GM12801 (cell line): ENCODE data around the gene SEC11A.

Experiments used
- CTCF ChIP-seq: IDR thresholded peaks from one replicate; pipeline ENCODE4 v1.5.1; 2011; ENCODE audit warnings: control low read depth; ENCODE audit not compliant: insufficient read length; ENCODE audit errors: extremely low read depth

SEC11A gene

GRCh38 chr15:84716036-84716732 lies at the start of gene SEC11A:
Gene SEC11A, minus strand, starts transcription at chr15:84716139. Its CDS starts 64 bp downstream, at chr15:84716075.
- TF ChIP-seq CTCF, result no peak

DNA sequence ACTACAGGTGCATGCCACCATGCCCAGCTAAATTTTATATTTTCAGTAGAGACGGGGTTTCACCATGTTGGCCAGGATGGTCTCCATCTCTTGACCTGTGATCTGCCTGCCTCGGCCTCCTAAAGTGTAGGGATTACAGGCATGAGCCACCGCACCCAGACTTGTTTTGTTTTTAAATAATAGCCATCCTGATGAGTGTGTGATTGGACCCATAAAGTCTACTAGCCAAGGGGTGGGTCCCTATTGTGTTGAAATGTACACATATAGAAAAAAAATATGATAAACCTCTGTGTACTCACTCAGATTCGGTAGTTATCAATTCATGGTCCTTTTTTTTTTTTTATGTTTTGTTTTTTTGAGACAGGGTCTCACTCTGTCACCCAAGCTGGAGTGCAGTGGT lies 49.7 kb upstream of the SEC11A start:
- no peak for TF ChIP-seq CTCF

DNA sequence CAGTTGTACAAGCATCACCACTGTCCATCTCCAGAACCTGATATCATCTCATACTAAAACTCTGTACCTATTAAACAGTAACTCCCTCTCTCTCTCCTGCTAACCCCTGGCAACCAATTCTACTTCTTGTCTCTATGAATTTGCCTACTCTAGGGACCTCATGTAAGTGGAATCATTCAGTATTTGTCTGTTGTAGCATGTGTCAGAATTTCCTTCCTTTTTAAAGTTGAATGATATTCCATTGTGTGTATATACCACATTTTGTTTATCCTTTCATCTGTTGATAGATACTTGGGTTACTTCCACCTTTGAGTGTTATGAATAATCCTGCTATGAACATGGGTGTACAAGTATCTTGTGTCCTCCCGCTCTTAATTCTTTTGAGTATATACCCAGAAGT lies 49.0 kb upstream of the SEC11A start:
- no peak for TF ChIP-seq CTCF

DNA sequence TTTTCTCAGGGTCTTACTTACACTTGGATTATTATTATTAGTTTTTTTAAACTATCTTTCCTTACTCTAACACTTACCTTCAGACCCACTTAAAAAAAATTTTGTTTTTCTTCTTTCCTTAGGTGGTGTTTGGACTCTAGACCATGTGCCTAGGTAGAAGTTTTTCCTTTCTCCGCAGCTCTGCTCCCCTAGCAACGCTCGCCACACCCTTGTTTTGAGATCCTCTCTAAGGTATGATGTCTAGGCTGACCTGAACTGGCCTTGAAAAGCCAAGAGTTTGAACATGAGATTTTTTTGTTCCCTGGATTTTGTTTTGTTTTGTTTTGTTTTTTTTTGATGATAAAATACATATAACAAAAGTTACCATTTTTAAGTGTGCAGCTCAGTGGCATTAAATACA lies 48.6 kb upstream of the SEC11A start:
- no peak for TF ChIP-seq CTCF

- no peak for TF ChIP-seq CTCF
Observed at GRCh38 chr15:84762840-84763572, 47.1 kb upstream of the SEC11A start.

GRCh38 chr15:84761607-84762131 lies 45.7 kb upstream of the SEC11A start:
- no peak for TF ChIP-seq CTCF

DNA sequence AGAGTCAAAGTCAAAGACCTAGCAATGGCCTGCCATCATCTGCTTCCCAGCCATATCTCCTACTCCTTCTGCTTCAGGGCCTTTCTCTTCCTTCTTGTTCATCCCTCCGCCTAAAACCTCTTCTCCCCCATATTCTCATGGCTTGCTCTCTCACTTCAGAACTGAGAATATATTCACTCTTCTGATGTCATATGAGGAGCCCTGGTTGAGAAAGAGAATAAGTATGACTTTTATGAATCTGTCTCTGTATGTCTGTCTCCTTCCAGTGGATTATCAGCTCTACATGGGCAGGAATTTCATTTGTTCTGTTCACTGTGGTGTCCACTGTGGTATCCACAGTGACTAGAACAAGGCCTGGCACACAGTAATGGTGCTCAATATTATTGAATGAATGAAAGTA lies 44.3 kb upstream of the SEC11A start:
- TF ChIP-seq CTCF, result no peak
